WERI-Rb-1 (cell line): Measurements from ENCODE around the gene AOC3.
"Not testable (repeated sequence)": the region's sequence is repeated elsewhere in the genome, so short reads cannot be mapped to it uniquely, and the experiment has no call there.

Experiments used
- DNase-seq: peaks from one replicate; pipeline ENCODE4 v3.0.0-alpha.2; 2020
- H3K27ac ChIP-seq: fragments of 250-450 bp; sonication (Bioruptor Pico); 2 replicates; pipeline ENCODE4 v1.5.1; 2020; ENCODE audit warnings: mild to moderate bottlenecking, moderate library complexity
- H3K27me3 ChIP-seq: fragments of 250-450 bp; sonication (Bioruptor Pico); 2 replicates; pipeline ENCODE4 v1.5.1; 2021; ENCODE audit warnings: mild to moderate bottlenecking, low read depth, moderate library complexity; ENCODE audit not compliant: insufficient read depth, severe bottlenecking
- H3K36me3 ChIP-seq: fragments of 250-450 bp; sonication (Bioruptor Pico); 2 replicates; pipeline ENCODE4 v1.5.1; 2020; ENCODE audit warnings: mild to moderate bottlenecking, moderate library complexity
- H3K4me3 ChIP-seq: 2 replicates; pipeline ENCODE4 v1.5.1; 2011; ENCODE audit warnings: low read depth, mild to moderate bottlenecking, control low read depth, low read length
- H3K9me3 ChIP-seq: fragments of 250-450 bp; sonication (Bioruptor Pico); 2 replicates; pipeline ENCODE4 v1.5.1; 2021; ENCODE audit warnings: mild to moderate bottlenecking, moderate library complexity; ENCODE audit not compliant: severe bottlenecking
- TF ChIP-seq, protein P1 (sequence below): IDR thresholded peaks from 2 replicates; pipeline ENCODE4 v1.5.1; 2011; ENCODE audit warnings: low read depth, mild to moderate bottlenecking, control low read depth, inconsistent platforms, low read length

Gene AOC3

DNA sequence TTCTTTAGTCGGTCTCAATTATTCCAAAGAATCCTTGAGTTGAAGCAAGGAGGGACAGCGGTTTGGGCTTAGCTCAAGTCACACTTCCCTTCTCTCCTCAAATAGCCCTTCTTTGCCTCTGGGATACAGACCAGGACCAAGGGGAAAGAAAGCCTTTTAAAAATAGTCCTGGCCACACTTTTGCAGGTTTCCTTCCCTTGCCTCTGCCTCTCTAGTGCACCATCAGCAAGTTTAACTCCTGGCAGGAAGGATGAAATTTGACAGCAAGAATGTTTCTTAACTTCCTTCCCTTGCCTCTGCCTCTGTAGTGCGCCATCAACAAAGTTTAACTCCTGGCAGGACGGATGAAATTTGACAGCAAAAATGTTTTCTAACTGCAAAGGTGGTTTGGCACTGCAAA is 42.4 kb downstream of the AOC3 start:
- H3K9me3 ChIP-seq, result no peaks in the 10 kb centered on the region
- no peak for DNase-seq
- H3K4me3 ChIP-seq, result no peak overlapping the region
- TF ChIP-seq, protein P1, sequence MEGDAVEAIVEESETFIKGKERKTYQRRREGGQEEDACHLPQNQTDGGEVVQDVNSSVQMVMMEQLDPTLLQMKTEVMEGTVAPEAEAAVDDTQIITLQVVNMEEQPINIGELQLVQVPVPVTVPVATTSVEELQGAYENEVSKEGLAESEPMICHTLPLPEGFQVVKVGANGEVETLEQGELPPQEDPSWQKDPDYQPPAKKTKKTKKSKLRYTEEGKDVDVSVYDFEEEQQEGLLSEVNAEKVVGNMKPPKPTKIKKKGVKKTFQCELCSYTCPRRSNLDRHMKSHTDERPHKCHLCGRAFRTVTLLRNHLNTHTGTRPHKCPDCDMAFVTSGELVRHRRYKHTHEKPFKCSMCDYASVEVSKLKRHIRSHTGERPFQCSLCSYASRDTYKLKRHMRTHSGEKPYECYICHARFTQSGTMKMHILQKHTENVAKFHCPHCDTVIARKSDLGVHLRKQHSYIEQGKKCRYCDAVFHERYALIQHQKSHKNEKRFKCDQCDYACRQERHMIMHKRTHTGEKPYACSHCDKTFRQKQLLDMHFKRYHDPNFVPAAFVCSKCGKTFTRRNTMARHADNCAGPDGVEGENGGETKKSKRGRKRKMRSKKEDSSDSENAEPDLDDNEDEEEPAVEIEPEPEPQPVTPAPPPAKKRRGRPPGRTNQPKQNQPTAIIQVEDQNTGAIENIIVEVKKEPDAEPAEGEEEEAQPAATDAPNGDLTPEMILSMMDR, result no peak
- H3K27me3 ChIP-seq, result no peaks in the 10 kb centered on the region
- H3K27ac ChIP-seq, result no peak overlapping the region
- H3K36me3 ChIP-seq, result no peaks in the 10 kb centered on the region

DNA sequence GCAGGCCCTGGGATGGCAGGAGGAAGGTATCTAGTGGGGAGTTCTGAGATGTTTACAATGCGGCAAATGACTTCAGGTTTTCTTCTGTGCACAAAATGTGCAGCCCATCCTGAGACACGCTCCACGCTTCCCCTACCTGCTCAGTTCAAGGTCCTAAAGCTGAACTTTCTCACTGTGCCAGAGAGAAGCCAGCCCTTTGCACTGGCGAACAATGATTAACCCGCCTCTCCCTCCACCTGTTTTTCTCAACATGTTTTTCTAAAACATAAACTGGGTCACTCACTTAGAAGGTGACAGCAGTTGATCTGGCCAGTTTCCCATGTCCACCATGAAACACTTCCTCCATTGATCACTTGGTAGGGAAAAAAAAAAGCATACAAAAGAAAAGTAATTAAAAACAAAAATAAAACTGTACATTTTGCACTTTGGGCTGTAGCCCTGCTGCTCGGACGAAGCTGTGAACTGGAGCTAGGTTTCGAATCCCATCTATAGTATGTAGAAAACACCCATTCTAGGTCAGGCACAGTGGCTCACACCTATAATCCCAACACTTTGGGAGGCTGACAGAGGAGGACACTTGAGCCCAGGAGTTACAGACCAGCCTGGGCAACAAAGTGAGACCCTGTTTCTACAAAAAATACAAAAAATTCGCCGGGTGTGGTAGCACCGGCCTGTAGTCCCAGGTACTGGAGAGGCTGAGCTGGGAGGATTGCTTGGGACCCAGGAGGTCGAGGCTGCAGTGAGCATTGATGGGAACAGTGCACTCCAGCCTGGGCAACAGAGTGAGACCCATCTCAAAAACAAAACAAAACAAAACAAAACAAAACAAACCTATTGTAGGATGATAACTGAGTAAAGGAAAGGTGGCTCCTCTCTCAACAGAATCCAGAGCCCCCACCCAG is 43.5 kb downstream of the AOC3 start:
- H3K27ac ChIP-seq, result no peak overlapping the region
- no peak overlapping the region for H3K4me3 ChIP-seq
- H3K27me3 ChIP-seq, result no peaks in the 10 kb centered on the region
- TF ChIP-seq, protein P1, result no peak
- H3K9me3 ChIP-seq, result no peaks in the 10 kb centered on the region
- no peaks in the 10 kb centered on the region for H3K36me3 ChIP-seq
- no peak for DNase-seq

DNA sequence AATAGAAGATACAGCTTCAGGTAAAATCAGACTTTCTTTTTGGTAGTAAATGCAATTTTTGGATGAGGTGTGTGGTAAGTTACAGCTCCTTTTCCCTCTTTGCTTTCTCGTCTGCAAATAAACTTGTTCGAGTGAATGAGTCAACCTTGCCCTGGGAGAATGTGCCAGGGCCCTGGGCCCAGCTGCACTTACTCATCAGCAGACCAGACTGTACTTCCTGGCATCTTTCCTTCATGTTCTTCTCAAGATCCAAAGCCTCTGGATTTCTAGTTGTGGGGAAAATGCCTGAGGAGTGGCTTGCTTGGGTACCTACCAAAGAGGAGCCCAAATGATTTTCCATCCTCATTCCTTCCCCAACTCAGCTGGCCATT is 44.2 kb downstream of the AOC3 start:
- TF ChIP-seq, protein P1, result no peak
- Histone ChIP-seq H3K9me3 (no peaks in the 10 kb centered on the region), H3K36me3 (no peaks in the 10 kb centered on the region), H3K27me3 (no peaks in the 10 kb centered on the region), H3K4me3 (no peak overlapping the region), H3K27ac (no peak overlapping the region)
- DNase-seq, result no peak

DNA sequence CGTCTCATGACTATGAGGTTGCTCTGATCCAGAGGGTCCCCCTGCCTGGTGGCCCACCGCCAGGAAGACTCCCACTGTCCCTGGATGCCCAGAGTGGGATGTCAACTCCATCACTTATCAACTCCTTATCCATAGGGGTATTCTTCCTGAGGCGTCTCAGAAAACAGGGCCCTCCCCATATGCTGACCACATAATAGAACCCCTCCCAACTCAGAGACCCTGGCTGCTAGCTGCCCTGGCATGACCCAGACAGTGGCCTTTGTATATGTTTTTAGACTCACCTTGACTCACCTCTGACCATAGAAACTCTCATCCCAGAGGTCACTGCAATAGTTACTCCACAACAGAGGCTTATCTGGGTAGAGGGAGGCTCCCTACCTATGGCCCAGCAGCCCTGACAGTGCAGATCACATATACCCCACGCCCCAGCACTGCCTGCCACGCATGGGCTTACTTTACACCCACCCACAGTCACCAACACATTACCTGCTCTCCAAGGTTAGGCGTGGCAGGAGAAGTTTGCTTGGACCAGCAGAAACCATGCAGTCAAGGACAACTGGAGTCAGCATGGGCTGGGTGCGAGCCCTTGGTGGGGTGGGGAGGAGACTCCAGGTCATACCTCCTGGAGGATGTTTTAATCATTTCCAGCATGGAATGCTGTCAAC is 47.3 kb downstream of the AOC3 start:
- Histone ChIP-seq H3K9me3 (no peaks in the 10 kb centered on the region), H3K4me3 (no peak overlapping the region), H3K36me3 (no peaks in the 10 kb centered on the region), H3K27ac (no peak overlapping the region), H3K27me3 (no peaks in the 10 kb centered on the region)
- no peak for DNase-seq
- TF ChIP-seq, protein P1, result no peak

DNA sequence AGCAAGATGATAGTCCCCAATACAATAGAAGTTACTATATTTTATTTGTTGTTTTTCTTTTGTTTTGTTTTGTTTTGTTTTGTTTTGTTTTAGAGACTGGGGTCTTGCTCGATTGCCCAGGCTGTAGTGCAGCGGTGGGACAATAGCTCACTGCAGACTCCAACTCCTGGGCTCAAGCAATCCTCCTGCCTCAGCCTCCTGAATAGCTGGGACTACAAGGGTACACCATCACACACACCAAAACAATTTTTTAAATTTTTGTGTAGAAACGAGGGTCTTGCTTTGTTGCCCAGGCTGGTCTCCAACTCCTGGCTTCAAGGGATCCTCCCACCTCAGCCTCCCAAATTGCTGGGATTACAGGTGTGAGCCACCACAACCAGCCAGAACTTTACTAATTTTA is 49.0 kb downstream of the AOC3 start:
- H3K27me3 ChIP-seq, DNase-seq, H3K9me3 ChIP-seq, H3K4me3 ChIP-seq, H3K36me3 ChIP-seq, H3K27ac ChIP-seq: not testable (repeated sequence)

DNA sequence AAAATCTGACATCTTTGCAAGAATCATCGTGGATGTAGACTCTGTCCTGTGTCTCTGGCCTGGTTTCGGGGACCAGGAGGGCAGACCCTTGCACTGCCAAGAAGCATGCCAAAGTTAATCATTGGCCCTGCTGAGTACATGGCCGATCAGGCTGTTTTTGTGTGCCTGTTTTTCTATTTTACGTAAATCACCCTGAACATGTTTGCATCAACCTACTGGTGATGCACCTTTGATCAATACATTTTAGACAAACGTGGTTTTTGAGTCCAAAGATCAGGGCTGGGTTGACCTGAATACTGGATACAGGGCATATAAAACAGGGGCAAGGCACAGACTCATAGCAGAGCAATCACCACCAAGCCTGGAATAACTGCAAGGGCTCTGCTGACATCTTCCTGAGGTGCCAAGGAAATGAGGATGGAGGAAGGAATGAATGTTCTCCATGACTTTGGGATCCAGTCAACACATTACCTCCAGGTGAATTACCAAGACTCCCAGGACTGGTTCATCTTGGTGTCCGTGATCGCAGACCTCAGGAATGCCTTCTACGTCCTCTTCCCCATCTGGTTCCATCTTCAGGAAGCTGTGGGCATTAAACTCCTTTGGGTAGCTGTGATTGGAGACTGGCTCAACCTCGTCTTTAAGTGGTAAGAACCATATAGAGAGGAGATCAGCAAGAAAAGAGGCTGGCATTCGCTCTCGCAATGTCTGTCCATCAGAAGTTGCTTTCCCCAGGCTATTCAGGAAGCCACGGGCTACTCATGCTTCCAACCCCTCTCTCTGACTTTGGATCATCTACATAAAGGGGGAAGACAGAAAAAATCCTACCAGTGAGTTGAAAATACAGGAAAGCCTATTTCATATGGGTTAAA is 49.7 kb downstream of the AOC3 start, which contains the start of gene G6PC1:
TSS of gene G6PC1 (plus strand) at position 340 of the 872 bp plus-strand sequence. CDS start at position 418, 78 bp downstream.
- H3K27me3 ChIP-seq, result no peaks in the 10 kb centered on the region
- no peak for DNase-seq
- no peak within 1 kb of the TSS for H3K27ac ChIP-seq
- no peak within 1 kb of the TSS for H3K4me3 ChIP-seq
- H3K9me3 ChIP-seq, result no peaks in the 10 kb centered on the region
- no peaks in the 10 kb centered on the region for H3K36me3 ChIP-seq
- TF ChIP-seq, protein P1, result no peak
